ENCODE results near the gene COL4A2.

DNA sequence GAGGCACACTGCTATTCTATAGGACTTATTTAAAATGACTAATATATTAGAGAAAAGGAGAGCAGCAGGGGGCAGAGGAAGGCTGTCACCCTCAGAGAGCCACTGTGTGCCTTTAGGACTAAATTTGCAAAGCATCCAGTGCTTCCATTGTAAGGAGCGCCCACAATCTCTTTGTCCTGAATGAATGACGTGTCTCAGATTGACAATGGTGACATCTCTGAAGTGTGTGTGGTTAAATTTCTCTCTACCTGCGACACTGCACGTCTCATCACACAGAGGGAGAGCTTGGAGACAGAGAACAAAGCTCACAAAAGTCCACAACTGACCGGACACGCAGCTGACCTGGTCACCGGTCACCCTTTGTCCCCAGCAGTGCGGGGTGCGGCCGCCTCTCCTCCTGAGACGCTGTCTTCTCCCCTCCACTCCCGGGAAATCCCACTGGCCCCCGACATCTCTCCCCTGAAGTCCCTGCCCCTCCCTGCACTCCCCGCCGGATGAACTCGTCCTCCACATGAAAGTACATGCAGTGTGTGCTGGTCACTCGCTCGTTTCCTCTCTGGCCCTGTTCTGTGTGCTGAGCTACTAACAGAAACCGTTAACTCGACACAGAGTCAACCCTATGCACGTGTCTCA, 147.3 kb downstream of the COL4A2 start:
- TF ChIP-seq POLR2A (IDR thresholded peaks at IDR 0.05) (no peak), POLR2AphosphoS5 (IDR thresholded peaks at IDR 0.05) (no peak), EP300 (IDR thresholded peaks at IDR 0.05; ENCODE audit: low read depth) (no peak)
- TF ChIP-seq, protein P1, sequence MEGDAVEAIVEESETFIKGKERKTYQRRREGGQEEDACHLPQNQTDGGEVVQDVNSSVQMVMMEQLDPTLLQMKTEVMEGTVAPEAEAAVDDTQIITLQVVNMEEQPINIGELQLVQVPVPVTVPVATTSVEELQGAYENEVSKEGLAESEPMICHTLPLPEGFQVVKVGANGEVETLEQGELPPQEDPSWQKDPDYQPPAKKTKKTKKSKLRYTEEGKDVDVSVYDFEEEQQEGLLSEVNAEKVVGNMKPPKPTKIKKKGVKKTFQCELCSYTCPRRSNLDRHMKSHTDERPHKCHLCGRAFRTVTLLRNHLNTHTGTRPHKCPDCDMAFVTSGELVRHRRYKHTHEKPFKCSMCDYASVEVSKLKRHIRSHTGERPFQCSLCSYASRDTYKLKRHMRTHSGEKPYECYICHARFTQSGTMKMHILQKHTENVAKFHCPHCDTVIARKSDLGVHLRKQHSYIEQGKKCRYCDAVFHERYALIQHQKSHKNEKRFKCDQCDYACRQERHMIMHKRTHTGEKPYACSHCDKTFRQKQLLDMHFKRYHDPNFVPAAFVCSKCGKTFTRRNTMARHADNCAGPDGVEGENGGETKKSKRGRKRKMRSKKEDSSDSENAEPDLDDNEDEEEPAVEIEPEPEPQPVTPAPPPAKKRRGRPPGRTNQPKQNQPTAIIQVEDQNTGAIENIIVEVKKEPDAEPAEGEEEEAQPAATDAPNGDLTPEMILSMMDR (IDR thresholded peaks at IDR 0.05), result no peak

Data from transverse colon (tissue), 4 donors.